Cortex of kidney (tissue), 1 donor: ENCODE results near the gene KDM5A.

Source experiments
- DNase-seq: peaks from one replicate; lab custom pipeline; 2025; lab: John Stamatoyannopoulos, UW

KDM5A gene

DNA sequence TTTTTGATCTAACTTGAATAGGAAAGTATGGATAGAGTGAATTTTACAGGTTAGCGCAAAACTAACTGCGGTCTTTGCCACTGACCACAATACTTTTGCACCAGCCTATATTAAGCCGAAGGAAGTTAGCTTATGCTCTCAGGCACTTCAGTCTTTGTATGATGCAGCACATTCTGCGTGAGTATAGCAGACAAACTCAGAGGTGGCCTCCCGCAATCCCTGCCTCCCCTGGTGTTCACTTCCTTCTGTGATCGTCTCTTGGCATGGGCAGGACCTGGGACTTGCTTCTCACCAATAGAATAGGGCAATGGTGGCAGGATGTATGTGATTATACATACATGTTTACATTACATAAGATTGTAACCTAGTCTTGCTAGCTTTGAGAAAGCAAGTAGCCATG, 116.2 kb downstream of the KDM5A start:
- DNase-seq, result no peak

DNA sequence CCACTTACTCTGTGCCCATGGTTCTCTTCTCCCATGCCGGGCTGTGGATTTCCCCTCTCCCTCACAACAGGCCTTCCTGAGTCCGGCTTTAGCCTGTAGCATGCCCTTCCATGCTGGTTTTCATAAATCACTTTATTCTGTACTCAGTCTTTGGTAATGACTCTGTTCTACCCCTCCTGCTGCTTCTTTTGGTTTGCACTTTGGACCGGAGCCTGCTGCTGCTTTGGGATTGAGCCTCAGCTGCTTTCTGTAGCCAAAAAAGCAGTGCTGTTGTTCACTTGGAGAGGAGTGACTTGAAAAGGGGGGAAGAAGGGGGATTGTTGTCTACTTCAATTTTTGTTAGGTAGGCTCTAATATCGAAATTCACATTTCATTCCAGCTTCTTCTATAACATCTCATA, 118.0 kb downstream of the KDM5A start:
- no peak for DNase-seq

- DNase-seq, result no peak
Observed at GRCh38 chr12:269191-269590, 119.9 kb downstream of the KDM5A start.

GRCh38 chr12:268483-268840, 120.7 kb downstream of the KDM5A start:
- no peak for DNase-seq

GRCh38 chr12:267581-268482, 121.3 kb downstream of the KDM5A start:
- no peak for DNase-seq

GRCh38 chr12:265096-265495, 124.0 kb downstream of the KDM5A start:
- DNase-seq, result no peak

GRCh38 chr12:264269-264668, 124.9 kb downstream of the KDM5A start:
- DNase-seq, result no peak

- no peak for DNase-seq
Observed at GRCh38 chr12:263574-263973, 125.5 kb downstream of the KDM5A start.

GRCh38 chr12:262817-263216, 126.3 kb downstream of the KDM5A start, which contains the start of gene SLC6A13:
SLC6A13 (minus strand) TSS chr12:262836; CDS start chr12:260052, 2,784 bp downstream.
- no peak for DNase-seq

GRCh38 chr12:262113-262512, 127.0 kb downstream of the KDM5A start:
- DNase-seq, result no peak

DNA sequence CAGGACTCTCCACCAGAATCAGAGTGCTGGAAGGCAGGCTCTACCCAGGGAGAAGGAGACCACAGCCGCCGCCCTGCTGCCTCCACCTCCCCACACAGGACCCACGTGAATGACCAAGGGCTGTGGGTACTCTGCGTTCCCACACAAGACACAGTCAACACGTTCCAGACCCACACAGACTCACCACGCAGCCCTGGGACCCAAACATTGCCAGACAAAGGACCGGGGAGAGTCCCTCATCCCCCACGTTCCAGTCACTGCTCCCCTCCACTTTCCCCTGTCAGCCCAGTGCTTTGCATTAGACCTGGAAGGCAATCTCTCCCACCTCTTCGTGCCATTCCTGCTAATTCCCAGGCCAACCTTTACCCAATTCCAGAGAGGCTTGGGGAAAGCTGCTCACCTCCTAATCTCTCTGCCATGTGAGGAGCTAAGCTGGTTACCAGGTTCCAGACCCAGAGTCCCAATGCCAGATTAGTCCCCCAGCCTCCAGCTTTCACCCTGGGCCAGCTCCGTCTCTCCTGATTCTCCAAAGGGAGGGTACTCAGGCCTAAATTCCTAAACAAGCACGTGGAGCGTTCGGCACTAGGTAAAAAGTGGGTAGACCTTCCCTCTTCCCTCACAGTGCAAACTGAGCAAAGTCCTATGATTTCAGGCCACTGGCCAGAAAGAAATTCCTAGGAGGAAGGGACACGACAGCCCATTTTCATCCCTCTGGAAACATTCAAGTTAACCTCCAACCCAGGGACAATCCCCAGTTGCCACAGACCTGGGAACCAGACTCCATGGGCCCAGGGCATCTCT, 131.4 kb downstream of the KDM5A start:
- no peak for DNase-seq

DNA sequence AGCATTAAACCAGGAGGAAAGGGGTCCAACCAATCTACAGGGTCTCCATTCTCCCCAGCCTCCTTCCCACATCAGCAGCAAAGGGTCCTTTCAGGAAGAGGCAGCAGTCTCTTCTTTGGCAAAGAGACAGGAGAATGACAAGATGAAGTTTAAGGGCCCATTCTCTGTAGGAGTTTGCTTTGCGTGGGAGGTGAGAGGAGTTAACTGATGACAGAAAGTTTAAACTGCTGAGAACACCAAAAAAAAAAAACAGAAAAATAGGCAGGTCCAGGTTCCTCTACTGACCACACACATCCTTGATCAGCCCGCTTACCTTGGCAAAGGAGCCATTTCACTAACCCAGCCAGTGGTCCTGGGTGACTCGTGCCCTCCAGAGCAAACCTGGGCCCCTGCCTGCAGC, 132.2 kb downstream of the KDM5A start:
- DNase-seq, result no peak

- DNase-seq, result no peak
Observed at GRCh38 chr12:256225-256624, 132.9 kb downstream of the KDM5A start.

- DNase-seq, result no peak
Observed at GRCh38 chr12:254912-255311, 134.2 kb downstream of the KDM5A start.

DNA sequence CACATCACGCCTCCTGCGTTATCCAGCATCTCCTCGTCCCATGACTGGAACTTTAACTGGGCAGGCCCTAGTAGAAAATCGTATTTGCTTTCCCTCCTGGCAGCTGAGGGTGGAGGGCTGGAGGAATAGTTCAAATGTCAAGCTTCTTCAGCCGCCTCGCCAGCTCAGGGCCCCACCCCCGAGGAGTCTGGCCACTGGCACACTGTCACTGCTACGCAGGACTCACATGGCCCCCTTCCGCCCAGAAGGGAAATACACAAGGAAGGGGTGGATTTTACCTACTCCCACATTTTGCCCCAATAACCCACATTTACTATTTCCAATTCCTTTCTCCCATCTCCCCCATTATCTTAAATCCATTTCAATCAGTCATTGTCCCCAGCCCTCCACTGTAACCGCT, 135.1 kb downstream of the KDM5A start:
- DNase-seq, result no peak

- no peak for DNase-seq
Observed at GRCh38 chr12:253116-253831, 135.8 kb downstream of the KDM5A start.

DNA sequence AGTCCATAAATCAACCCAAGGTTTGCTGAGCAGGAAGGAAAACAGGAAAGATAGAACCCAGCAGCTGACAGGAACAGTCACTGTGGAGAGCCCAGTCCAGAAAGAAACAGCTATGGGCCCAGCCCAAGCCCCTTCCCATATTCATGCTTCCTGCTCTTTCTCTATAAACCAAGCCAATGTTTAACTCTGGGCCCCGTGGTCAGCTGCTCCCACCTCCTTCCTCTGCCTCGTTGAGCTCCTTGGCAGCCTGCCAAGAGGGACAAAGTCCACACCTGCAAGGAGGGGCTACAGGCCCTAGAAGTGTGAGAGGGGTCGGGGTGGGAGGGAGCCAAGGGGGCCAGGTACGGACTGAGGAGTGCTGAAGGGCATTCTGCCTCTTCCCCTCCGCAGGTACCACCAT, 136.5 kb downstream of the KDM5A start:
- DNase-seq, result no peak

DNA sequence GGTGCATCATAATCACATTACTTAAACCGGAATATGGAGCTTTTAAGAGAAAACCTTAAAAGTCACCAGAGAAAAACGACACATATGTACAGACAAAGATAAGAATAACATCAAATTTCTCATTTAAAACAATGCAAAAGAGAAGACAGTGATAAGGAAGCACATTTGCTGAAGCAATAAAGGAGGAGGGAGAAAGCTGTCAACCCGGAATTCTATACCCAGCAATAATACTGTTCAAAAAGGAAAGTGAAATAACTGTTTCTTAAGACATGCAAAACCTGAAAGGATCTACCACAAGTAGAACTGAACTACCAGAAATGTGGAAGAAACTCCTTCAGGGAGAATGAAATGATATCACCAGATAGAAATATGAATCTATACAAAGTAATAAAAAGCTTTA, 141.8 kb downstream of the KDM5A start:
- DNase-seq, result no peak

DNA sequence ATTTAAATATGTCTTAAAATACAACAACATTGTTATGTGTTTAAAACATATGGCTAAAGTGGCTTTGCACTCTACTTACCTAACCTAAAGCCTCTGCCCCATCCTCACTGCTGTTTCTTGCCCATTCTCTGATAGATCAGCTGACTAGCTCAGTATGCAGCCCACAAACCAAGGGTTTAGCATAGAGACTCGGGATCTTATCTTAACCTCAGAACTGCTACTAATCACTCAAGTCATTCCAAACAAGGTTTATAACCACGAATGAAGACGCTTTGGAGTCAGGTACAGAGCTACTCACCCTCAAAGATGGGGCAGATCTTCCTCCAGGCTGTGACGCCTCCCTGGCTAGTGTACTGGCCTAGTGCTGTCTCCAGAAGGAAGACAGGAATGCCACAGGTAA, 145.7 kb downstream of the KDM5A start:
- no peak for DNase-seq

DNA sequence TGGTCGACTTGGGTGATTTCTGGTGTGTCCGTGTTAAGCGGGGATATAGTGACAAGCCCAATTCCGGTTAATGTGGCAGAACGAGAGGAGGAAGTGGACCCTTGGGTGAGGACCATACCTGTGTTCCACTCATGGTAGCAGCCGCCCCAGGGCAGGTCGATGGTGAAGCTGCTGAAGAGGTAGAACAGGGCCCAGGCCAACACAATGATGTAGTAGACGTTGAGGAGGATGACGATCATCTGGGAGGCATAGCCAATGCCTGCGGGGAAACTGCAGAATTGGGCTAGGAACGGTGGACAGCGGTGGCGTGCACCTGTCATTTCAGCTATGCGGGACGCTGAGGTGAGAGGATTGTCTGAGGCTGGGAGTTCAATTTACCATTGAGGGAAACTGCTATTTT, 146.6 kb downstream of the KDM5A start:
- no peak for DNase-seq

- no peak for DNase-seq
Observed at GRCh38 chr12:241266-241665, 147.9 kb downstream of the KDM5A start.

DNA sequence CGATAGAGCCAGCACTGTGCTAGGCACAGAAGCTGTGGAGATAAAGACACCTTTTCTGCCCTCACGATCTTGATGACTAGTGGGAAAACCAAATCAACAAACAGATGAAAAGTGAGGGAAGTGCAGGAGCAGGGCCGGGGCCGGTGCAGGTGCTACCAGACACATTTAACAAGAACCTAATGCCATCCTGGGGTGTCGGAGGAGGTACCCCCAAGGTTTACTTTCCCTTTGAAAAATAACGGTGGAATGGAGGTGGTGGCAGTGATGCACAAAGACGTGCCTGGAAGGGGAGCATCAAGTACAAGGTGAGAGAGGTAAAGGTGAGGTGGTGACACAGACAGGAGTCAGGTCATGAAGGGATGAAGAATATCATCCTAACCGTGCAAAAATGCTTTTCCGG, 148.6 kb downstream of the KDM5A start:
- no peak for DNase-seq
